HG02759 (cell line): Measurements from ENCODE around the gene CORO7.

ENCODE experiments used
- ATAC-seq: cut with Tn5 transposase; IDR thresholded peaks from one replicate; pipeline ENCODE4 v1.9.1; 2021; ENCODE audit warnings: mild to moderate bottlenecking, moderate library complexity; ENCODE audit not compliant: unreplicated experiment

Gene CORO7

GRCh38 chr16:4313563-4314531 lies 102.5 kb downstream of the CORO7 start:
- ATAC-seq, result peak; percentile 34

GRCh38 chr16:4309833-4310266 lies 106.5 kb downstream of the CORO7 start:
- ATAC-seq, result no peak

- no peak for ATAC-seq
Measured at GRCh38 chr16:4309102-4309832, 107.1 kb downstream of the CORO7 start.

GRCh38 chr16:4307215-4308037 lies 109.0 kb downstream of the CORO7 start:
- peak; percentile 94 for ATAC-seq

- ATAC-seq, result no peak
Measured at GRCh38 chr16:4306470-4307214, 109.8 kb downstream of the CORO7 start.
